PFSK-1 (cell line): Measurements from ENCODE around the gene KDM2A.

Source experiments
- FOXP2 ChIP-seq: optimal IDR thresholded peaks from 2 replicates; pipeline ENCODE3; 2011; ENCODE audit warnings: borderline replicate concordance, control low read depth, inconsistent platforms; ENCODE audit not compliant: insufficient read depth; ENCODE audit errors: extremely low read length, extremely low read depth
- POLR2AphosphoS5 ChIP-seq: IDR thresholded peaks from 2 replicates; pipeline ENCODE4 v1.6.1; 2012; ENCODE audit warnings: low read depth, mild to moderate bottlenecking, control low read depth, low read length, moderate library complexity
- REST ChIP-seq, 2 experiments: IDR thresholded peaks; 2 replicates each; pipeline versions ENCODE4 v1.6.1 to v1.8.0; 2011 to 2012; ENCODE audit warnings: low read depth in 2 of 2, low read length in 2 of 2, control low read depth in 1 of 2, inconsistent platforms in 1 of 2, mild to moderate bottlenecking in 1 of 2, moderate library complexity in 1 of 2; ENCODE audit not compliant: insufficient read depth in 1 of 2
- SIN3A ChIP-seq: IDR thresholded peaks from 2 replicates; pipeline ENCODE4 v1.6.1; 2012; ENCODE audit warnings: mild to moderate bottlenecking, low read length, moderate library complexity, borderline replicate concordance; ENCODE audit not compliant: insufficient read depth
- TAF1 ChIP-seq: IDR thresholded peaks from 2 replicates; pipeline ENCODE4 v1.6.1; 2012; ENCODE audit warnings: low read length, control low read depth, borderline replicate concordance; ENCODE audit not compliant: insufficient read depth

The KDM2A gene

GRCh38 chr11:67293090-67293489 lies 174.0 kb downstream of the KDM2A start:
- TF ChIP-seq TAF1 (no peak), REST (IDR thresholded peaks at IDR 0.05; ENCODE audit: insufficient read depth in 1 of 2, low read depth in 2 of 2, low read length in 2 of 2) (no peak), POLR2AphosphoS5 (no peak), FOXP2 (no peak), SIN3A (no peak)

GRCh38 chr11:67295846-67296245 lies 176.8 kb downstream of the KDM2A start:
- TF ChIP-seq FOXP2 (no peak), POLR2AphosphoS5 (no peak), REST (IDR thresholded peaks at IDR 0.05; ENCODE audit: insufficient read depth in 1 of 2, low read depth in 2 of 2, low read length in 2 of 2) (no peak), TAF1 (no peak), SIN3A (no peak)

GRCh38 chr11:67298786-67299185 lies 179.7 kb downstream of the KDM2A start:
- no peak for TF ChIP-seq REST (IDR thresholded peaks at IDR 0.05; ENCODE audit: insufficient read depth in 1 of 2, low read depth in 2 of 2, low read length in 2 of 2)
- no peak for TF ChIP-seq TAF1
- TF ChIP-seq POLR2AphosphoS5 = no peak
- TF ChIP-seq SIN3A = no peak
- TF ChIP-seq FOXP2 = no peak

GRCh38 chr11:67299471-67300191 lies 180.6 kb downstream of the KDM2A start:
- TF ChIP-seq FOXP2 (no peak), REST (IDR thresholded peaks at IDR 0.05; ENCODE audit: insufficient read depth in 1 of 2, low read depth in 2 of 2, low read length in 2 of 2) (no peak), TAF1 (no peak), SIN3A (no peak)

GRCh38 chr11:67300256-67300755 lies 181.2 kb downstream of the KDM2A start:
- TF ChIP-seq TAF1 (no peak), SIN3A (no peak), POLR2AphosphoS5 (no peak), FOXP2 (no peak), REST (IDR thresholded peaks at IDR 0.05; ENCODE audit: insufficient read depth in 1 of 2, low read depth in 2 of 2, low read length in 2 of 2) (no peak)
